RPMI8226 (cell line): Measurements from ENCODE around the gene RIPOR3.
"Not testable (repeated sequence)": the region's sequence is repeated elsewhere in the genome, so short reads cannot be mapped to it uniquely, and the experiment has no call there.

ENCODE experiments used
- DNase-seq: peaks from one replicate; pipeline ENCODE4 v3.0.0-alpha.2; 2015

Gene RIPOR3

DNA sequence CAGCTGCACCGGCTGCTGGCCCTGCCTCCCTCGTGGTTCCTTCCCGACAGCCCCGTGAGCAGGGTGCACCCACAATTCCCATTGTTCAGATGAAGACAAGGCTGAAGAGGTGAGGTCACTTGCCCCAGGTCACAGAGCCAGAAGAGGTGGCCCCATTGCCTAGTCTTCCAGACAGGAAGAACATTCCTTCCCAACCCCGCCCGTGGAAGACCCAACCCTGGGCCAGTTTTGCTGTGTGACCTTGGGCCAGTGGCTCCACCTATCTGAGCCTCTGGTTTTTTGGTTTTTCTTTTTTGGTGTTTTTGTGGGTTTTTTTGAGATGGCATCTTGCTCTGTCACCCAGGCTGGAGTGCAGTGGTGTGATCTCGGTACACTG is 61.7 kb downstream of the RIPOR3 start:
- DNase-seq = no peak

DNA sequence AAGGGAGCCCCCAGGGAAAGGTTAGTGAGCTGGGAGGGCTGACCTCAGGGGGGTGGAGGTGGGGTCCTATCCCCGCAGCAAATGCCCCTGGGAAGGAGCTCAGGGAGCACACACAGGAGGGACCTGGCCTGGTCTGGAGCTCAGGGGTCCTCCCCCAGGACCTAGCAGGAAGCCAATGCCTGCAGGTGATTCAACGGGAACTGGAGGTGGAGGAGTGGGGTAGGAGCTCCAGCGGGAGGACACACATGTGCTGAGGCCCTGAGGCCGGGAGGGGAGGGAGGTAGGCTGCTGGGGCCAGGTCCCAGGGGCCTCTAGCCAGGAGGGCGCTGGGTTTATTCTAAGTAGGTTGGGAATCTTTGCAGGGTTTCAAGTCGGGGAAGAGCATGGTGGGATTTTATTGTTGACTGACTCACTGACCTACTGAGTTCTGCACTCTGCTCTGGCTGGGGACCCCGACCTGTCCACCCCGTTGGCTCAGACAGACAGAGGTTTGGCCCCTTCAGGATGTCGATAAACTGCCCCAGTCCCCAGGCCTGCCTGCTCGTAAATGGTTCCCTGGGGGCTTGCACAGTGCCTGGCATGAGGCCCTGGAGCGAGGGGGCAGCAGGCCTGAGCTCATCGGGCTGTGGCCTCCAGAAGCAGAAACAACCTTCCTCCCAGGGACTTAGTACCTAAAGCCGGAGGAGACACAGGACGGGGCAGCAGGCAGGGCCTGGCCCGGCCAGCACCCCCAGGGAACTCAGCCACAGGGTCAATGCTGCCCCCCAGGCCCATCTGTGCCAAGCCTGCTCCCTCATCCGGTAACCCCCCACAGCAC is 62.3 kb downstream of the RIPOR3 start:
- DNase-seq = no peak

DNA sequence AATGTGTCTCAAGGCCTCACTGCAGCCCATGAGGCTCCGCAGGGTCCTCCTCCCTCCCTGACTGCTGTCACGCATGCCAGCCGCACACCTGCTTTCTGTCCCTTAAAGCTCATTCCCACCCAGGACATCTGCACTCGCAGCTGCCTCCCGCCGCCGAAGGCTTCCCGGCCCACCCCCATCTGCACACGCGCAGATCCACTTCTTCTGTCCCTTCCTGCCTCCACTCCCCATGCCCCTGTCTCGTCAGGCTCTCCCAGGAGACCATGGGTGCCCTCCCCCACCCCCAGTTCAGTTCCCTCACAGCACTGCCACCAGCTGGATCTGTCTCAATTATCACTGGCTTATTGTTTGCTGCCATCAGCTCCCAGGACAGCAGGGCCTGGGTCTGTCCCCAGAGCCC is 63.0 kb downstream of the RIPOR3 start:
- no peak for DNase-seq

DNA sequence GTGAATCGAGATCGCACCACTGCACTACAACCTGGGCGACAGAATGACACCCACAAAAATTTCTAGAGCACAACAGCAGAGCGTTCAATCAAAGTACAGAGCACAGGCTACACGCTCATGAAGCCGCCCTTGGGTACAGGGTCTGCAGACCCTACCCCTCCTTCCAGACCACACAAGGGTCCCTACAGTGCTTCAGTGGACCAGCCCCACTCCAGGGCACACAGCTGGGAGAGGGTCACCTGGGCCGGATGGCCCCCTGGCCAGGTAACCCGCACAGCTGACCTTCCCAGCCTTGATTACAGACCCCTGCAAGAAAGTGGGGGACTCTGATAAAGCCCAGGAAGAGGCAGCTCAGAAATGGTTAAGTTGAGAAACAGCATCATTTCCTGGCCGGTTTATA is 63.6 kb downstream of the RIPOR3 start:
- DNase-seq = no peak

DNA sequence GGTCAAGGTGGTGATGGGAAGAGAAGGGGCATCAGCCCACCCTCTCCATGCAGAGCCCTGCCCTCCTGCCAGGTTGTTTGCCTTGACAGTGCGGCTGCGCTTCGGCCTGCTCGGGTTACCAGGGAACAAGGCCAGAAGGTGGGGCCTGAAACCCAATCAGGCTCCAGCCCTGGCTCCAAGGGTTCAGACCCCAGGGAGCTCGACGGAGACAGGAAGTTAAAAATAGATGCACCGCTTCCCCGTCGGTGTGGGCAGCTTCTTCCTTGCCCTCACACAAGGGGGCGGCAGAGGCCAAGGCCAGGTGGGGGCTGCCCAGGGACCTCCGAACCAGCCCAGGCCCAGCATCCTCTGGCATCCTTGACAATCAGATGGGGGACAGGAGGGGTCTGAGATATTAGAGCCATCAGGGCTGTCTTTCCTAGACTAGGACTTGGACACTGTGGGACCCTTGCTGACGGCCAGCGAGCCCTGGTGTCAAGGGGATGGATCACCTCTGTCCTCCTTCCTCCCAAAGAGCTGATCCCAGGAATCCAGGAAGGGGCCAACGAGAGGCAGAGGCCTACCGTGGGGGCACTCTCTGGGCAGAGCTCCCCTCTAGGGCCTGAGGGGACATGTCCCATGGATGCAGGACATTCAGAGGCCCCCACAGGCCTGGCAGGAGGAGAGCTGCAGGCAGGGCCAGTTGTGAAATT is 65.2 kb downstream of the RIPOR3 start:
- no peak for DNase-seq

DNA sequence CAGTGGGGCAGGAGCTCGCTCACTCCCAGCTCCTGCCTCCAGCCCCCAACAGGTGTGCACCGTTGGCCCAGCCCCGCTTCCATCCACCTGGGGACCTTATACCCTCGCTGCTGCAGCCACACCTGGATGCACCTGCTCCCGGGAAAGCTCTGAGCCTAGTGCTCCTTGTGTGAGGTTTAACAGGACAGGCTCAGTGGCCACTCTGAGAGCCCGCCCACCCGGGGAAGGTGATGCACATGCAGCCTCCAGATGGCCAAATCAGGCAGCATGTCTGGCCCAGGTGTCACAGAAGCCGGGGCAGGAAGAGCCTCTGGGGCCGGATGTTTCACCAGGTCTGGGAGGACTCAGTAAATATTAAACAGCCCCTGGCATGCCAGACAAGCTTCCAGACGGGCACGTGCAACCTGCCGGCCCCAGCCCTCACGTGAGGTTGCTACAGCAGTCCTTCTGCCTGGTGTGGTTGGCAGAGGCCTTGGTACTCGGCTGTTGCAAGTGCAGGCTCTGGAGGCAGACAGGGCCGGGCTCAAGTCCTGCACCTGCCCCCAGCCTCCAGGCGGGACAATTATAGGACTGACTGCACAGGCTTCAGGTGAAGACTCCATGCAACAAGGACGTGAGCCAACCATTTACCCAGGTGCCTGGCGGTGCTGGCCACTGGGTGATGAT is 66.9 kb downstream of the RIPOR3 start:
- peak; percentile 86 for DNase-seq

DNA sequence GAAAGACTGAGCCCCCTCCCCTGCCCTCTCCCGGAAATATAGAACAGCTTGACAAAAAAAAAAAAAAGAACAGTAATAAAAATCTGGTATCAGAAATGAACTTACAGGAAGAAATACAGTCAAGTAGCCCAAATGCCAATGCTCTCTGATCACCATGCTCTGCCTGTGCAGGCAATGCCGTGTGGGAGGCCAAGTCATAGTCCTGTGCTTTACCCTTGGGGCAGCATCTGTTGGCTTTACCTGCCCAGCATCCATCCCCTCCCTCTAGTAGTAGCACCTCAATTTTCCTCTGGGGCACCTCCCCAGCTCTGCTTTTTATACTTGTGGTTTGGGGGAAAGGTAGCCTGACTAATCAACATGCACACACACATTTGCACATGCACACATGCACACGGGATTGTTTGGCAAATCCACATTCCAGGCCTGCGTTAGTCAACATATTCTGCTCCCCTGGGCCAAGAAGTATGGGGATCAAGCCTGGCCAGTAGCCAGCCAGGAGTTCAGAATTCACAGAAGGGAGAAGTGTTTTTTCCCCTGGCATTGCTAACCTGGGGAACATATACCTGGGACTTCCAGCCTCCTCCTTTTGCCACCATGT is 70.2 kb downstream of the RIPOR3 start:
- no peak for DNase-seq

DNA sequence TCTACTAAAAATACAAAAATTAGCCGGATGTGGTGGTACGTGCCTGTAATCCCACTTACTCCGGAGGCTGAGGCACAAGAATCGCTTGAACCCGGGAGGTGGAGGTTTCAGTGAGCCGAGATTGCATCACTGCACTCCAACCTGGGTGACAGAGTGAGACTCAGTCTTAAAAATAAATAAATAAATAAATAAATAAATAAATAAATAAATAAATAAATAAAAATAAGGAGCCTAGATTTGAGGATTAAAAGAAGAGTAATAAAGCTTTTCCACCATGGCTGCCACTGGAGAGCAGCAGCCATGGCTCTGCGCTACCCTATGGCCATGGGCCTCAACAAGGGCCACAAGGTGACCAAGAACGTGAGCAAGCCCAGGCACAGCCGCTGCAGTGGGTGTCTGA is 70.9 kb downstream of the RIPOR3 start:
- not testable (repeated sequence) for DNase-seq

DNA sequence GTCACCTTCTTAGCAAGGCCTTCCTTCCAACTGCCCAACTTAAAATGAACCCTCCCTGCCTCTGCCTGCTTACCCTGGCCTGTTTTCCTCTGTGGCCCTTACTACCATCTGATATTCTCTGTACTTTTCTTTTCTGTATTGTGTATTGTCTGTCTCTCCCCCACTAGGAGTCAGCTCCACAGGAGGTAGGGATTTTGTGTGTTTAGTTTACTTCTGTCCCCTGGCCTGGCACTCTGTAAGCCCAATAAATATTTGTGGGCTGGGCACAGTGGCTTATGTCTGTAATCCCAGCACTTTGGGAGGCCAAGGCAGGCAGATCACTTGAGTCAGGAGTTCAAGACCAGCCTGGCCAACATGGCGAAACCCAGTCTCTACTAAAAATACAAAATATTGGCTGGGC is 72.8 kb downstream of the RIPOR3 start:
- no peak for DNase-seq

DNA sequence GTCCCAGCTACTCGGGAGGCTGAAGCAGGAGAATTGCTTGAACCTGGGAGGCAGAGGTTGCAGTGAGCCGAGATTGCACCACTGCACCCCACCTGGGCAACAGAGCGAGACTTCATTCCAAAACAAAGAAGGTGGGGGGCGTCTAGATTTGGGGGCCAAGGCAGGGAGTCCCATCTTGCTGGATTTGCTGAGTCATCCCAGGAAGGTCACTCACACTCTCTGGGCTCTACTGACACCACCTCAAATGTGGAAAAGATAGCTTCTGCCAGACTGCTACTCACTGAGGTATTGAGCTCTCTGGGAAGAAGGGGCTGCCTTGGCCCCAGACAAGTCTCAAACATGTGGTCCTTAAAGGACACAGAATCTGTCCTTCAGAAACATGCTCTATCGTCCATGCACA is 74.3 kb downstream of the RIPOR3 start:
- DNase-seq = no peak

DNA sequence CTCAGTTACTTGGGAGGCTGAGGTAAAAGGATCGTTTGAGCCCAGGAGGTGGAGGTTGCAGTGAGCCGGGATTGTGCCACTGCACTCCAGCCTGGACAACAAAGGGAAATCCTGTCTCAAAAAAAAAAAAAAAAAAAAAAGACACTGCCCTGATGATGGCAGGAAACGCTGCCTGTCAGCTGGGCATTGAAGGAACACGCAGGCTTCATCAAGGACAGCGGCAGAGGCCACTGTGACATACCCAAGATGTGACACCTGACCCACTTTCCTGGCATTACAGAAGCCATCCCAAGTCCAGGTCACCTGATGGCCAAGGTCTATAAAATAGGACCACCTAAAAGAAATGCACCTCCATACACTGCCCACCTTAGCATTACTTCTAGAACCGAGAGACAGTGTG is 75.9 kb downstream of the RIPOR3 start:
- no peak for DNase-seq

DNA sequence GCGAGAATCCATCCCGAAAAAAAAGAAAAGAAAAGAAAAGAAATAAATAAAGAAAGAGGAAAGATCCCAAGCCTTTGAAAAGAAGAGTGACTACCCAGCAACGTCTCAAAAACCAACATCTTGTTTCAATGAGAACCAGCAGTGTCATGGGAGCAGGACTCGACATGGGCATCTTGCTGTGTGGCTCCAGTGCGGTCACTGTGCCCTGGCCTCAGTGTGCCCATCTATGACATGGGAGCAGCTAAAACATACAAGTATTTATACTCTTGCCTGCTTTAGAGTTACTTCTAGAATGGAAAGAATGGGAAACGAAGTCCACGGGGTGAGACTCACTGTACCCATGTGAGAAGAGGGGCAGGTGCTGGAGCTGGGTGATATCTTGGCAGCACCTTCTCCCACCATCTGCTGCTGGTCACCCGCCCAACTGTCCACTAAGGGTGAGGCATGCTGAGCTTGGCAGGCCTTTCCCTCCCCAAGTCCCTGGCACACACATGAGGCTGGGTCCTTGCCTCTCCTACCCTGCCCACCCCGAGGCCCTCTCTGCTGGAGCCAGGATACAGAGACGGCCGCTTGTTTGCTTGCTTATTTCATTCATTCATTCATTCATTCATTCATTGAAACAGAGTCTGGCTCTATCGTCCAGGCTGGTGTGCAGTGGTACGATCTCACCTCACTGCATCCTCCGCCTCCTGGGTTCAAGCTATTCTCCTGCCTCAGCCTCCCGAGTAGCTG is 77.7 kb downstream of the RIPOR3 start:
- DNase-seq = no peak

DNA sequence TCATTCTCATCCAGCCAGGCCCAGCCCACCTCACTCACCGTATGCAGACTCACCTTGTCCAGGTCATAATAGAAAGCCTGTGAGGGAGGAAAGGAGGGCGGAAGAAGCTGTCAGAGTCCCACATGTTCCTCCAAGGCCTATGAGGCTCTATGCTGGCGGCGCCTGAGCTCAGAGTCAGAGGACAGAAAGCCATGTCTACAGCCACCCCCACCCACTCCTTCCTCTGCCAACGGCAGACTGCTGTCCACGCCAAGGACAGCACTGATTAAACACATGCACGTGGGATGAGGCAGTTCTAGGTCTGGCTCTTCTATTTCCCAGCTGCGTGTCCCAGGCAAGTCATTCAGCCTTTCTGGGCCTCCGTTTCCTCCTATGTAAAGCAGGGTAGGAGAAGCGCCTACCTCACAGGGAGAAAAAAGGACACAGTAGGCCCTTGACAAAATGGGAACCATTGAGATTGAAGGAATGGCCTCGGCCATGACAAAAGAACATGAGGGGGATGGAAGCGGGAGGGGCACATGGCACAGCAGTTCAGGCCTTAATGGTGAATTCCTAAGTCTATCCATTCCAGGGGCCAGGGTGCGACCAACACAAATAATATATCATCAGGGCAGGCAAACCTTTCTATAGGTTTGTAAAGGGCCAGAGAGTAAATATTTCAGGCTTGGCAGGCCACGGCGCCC is 80.1 kb downstream of the RIPOR3 start:
- no peak for DNase-seq

DNA sequence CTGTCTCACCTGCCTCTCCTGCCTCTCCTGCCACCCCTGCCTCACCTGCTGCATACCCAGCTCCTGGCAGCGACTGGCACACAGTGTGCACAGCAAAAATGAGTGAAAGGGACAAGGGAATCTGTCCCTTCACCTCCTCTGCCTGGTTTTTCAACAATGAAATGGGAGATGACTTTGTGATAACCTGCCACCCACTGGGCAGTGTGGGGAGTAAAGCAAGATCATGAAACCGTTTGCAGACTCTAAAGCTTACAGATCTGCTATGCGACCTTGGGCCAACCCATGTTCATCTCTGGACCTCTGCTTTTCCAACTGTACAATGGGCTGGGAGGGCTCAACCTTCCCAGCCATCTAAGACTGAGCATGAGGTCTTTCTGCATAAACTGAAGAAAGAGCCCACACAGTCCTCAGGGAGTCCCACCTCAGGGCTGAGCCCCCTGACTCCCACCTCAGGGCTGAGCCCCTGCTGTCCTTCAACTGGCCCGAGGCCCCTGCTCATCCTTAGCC is 81.1 kb downstream of the RIPOR3 start:
- peak; percentile 27 for DNase-seq

DNA sequence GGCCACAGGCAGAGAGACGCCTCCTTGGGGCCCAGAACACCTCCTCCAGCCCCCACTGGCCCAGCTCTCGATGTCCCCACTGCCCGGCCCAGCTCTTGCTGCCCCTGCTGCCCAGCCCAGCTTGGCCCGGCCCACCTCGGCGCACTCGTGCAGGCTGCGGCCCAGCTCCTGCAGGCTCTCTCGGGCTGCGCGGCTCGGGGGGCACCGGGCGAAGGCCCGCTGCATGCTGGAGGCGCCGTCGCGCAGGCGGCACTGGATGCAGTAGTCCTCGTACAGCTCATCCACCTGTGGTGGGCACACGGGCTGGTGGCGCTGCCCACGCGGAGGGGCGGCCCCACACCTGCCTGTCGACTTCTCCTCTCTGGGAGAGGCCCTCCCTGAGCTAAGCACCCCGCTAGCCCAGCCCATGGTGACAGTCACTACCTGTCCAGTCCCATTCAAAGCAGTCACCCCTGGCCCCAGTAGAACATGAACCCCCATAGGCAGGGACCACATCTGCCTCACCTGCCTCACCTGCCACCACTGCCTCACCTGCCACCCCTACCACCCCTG is 81.8 kb downstream of the RIPOR3 start:
- DNase-seq = no peak

DNA sequence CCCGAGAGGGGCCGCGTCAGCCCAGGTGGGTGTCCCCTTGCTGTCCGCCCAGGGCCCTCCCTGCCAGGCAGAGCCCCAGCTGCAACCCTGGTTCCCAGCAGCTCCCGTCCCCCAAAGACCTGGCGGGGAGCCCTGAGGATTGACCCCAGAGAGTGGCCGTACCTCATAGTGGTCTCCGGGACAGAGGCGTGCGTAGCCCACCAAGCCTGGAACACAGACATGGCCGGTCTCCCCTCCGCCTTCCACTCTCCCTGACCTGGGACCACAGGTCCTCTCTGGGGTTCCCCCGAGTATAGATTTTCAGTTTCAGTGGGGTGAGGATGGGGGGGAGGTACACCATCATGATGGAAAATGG is 82.6 kb downstream of the RIPOR3 start:
- no peak for DNase-seq

DNA sequence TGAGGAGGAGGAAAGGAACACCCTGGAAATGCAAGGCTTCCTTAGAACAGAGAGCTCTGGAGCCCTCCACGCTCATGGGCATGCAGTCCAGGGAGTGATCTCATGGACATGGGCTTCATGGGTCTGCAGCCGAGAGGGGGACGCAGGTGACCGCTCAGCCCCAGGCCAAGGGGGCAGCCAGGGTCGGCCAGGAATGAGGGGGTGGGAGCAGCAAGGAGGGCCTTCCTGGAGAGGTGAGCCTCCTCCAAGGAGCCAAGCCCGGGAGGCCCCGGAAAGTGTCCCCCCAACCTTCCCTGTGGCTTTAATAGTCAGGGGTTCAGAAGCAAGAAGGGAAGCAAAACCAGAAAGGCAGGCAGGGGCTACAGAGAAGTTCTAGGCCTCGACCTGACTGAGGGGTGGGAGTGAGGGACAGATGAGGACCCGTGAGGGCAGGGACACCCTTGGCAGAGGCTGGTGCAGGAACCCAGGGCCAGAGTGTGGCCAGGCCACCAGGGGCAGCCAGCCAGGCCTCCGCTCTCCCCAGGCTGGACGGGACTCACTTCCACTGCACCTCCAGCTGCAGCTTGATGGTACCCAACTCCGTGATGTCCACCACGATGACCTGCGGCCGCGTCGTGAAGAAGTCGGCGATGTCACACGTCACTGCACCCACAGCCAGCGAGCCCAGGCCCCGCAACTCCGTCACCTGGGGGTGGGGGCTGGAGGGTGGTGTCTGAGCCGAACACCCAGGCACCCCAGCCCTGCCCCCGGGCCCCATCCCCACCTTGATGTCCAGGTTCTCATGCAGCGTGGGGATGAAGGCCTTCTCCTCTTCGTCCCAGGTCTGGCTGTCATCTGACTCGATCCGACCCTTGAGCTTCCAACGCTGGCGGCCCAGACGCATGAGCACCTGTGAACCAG is 83.2 kb downstream of the RIPOR3 start:
- DNase-seq = no peak

DNA sequence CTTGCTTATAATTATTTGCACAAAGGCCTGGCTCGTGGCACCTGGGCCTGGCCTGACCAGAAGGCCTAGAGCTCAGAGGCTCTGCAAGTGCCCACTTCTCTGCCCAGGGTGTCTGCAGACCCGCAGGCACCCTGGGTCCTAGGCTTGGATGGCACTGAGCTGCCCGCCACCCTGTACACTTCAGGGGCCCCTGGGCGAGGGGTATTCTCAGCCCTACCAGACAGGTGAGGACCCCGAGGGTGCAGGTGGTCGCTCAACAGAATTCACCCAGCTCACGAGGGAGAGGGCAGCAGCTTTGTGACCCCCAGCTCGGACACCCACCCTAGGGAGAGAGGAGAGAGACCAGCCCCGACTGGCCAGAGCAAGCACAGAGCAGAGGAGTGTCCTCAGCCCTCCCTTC is 83.9 kb downstream of the RIPOR3 start:
- DNase-seq = no peak

DNA sequence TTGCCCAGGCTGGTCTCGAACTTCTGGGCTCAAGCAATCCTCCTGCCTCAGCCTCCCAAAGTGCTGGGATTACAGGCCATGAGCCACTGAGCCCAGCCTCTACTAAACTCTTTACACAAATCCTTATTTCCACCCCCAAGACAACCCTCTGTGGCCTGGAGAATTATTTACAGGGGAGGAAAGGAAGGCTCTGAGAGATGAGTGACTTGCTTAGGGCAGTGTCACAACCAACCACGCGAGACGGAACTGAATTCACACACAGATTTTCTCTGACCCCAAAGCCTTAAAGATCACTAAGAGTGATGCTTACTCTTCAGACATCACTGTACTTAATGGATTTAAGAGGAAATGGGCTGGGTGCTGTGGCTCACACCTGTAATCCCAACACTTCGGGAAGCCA is 86.2 kb downstream of the RIPOR3 start:
- DNase-seq = no peak

DNA sequence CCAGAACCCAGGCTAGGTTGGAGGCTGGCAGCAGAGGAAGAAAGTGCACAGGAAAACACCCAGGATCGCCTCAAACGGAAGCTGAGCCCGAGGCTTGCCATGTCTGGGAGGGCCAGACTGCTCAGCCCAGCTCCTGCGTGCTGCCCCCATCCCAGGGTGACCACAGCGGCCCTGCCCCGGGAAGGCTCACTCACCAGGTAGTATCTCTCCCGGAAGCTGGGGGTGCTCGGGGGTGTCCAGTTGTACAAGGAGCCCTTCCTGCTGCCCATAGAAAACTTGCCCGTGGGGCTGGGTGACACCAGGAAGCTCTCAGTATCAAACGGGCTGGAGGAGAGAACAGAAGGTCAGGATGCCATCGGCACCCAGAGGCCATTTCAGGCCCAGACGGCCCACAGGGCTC is 86.9 kb downstream of the RIPOR3 start:
- DNase-seq = no peak
